GM23338 (cell line): ENCODE data around the gene TCF12. TPM values are rescaled to one million over a fixed set of nuclear protein-coding genes. Genes with fewer than 3 reads are reported as not detected.

Experiments used
- ATAC-seq: fragments of 200-7000 bp; cut with Tn5 transposase; 3 replicates; pipeline ENCODE4 v1.9.1; 2020
- DNase-seq: peaks from one replicate; pipeline ENCODE4 v3.0.0-alpha.2; 2015; ENCODE audit warnings: low spot score
- H2AFZ ChIP-seq: fragments of 200-600 bp; sonication (generic); 2 replicates; pipeline ENCODE4 v1.8.0; 2016; ENCODE audit warnings: antibody characterized with exemption, mild to moderate bottlenecking, moderate library complexity
- H3F3A ChIP-seq: fragments of 200-600 bp; sonication (generic); replicated peaks from 2 replicates; pipeline ENCODE4 v1.8.0; 2017; ENCODE audit warnings: antibody characterized with exemption, mixed run types, low read depth
- H3K27ac ChIP-seq: fragments of 200-600 bp; sonication (generic); 2 replicates; pipeline ENCODE4 v1.6.1; 2016; ENCODE audit warnings: low read depth
- H3K27me3 ChIP-seq: fragments of 200-600 bp; sonication (generic); 2 replicates; pipeline ENCODE4 v1.8.0; 2016; ENCODE audit warnings: mild to moderate bottlenecking, mixed run types, moderate library complexity; ENCODE audit not compliant: insufficient read depth
- H3K36me3 ChIP-seq: fragments of 200-600 bp; sonication (generic); 2 replicates; pipeline ENCODE4 v1.8.0; 2016; ENCODE audit warnings: mild to moderate bottlenecking; ENCODE audit not compliant: insufficient read depth
- H3K4me1 ChIP-seq: fragments of 200-600 bp; sonication (generic); 2 replicates; pipeline ENCODE4 v1.8.0; 2016; ENCODE audit warnings: mild to moderate bottlenecking, moderate library complexity; ENCODE audit not compliant: insufficient read depth
- H3K4me2 ChIP-seq: fragments of 200-600 bp; sonication (generic); 2 replicates; pipeline ENCODE4 v1.7.1; 2017; ENCODE audit warnings: mixed run types
- H3K4me3 ChIP-seq: fragments of 200-600 bp; sonication (generic); 2 replicates; pipeline ENCODE4 v1.6.1; 2016; ENCODE audit warnings: mixed run types
- H3K79me2 ChIP-seq: fragments of 200-600 bp; sonication (generic); replicated peaks from 2 replicates; pipeline ENCODE4 v1.8.0; 2017; ENCODE audit warnings: mild to moderate bottlenecking; ENCODE audit not compliant: insufficient read depth
- H3K9me2 ChIP-seq: fragments of 200-600 bp; sonication (generic); 2 replicates; pipeline ENCODE4 v1.8.0; 2017; ENCODE audit not compliant: insufficient read depth
- H4K20me1 ChIP-seq: fragments of 200-600 bp; sonication (generic); replicated peaks from 2 replicates; pipeline ENCODE4 v1.8.0; 2017; ENCODE audit warnings: mild to moderate bottlenecking; ENCODE audit not compliant: insufficient read depth
- H3K27ac Mint-ChIP-seq: 2 replicates; pipeline ENCODE4 v1.8.0; 2020; ENCODE audit warnings: inconsistent platforms, mild to moderate bottlenecking, moderate library complexity, mixed read lengths
- H3K27me3 Mint-ChIP-seq: 3 replicates; pipeline ENCODE4 v1.8.0; 2022; ENCODE audit warnings: low read depth, mild to moderate bottlenecking, moderate library complexity, mixed read lengths, inconsistent platforms; ENCODE audit not compliant: insufficient read depth, poor library complexity
- H3K36me3 Mint-ChIP-seq: 3 replicates; pipeline ENCODE4 v1.8.0; 2021; ENCODE audit warnings: low read depth, mild to moderate bottlenecking, inconsistent platforms, moderate library complexity, mixed read lengths
- H3K4me1 Mint-ChIP-seq: 3 replicates; pipeline ENCODE4 v1.8.0; 2020; ENCODE audit warnings: mild to moderate bottlenecking, inconsistent platforms, mixed read lengths
- H3K4me3 Mint-ChIP-seq: 3 replicates; pipeline ENCODE4 v1.8.0; 2021; ENCODE audit warnings: moderate library complexity, mild to moderate bottlenecking, inconsistent platforms, mixed read lengths
- H3K9me3 Mint-ChIP-seq: 3 replicates; pipeline ENCODE4 v1.8.0; 2020; ENCODE audit warnings: moderate library complexity, mild to moderate bottlenecking, inconsistent platforms, mixed read lengths
- CTCF ChIP-seq, 2 experiments: fragments of 200-600 bp in 1 of 2; sonication (generic) in 1 of 2; conservative IDR thresholded peaks; 2 replicates each; pipeline versions ENCODE4 v1.5.1 to v1.6.1; 2016 to 2017; ENCODE audit warnings: antibody characterized with exemption in 2 of 2, low read depth in 2 of 2, mild to moderate bottlenecking in 2 of 2, moderate library complexity in 1 of 2
- ETS1 ChIP-seq: IDR thresholded peaks from 2 replicates; pipeline ENCODE4 v1.6.1; 2016; ENCODE audit warnings: antibody characterized with exemption
- EZH2 ChIP-seq: fragments of 200-600 bp; sonication (generic); IDR thresholded peaks from one replicate; pipeline ENCODE4 v1.8.0; 2017; ENCODE audit warnings: antibody characterized with exemption, mild to moderate bottlenecking, low read depth; ENCODE audit not compliant: unreplicated experiment
- EZH2phosphoT487 ChIP-seq: fragments of 200-600 bp; sonication (generic); IDR thresholded peaks from one replicate; pipeline ENCODE4 v1.8.1; 2018; ENCODE audit warnings: antibody characterized with exemption; ENCODE audit not compliant: unreplicated experiment
- JUNB ChIP-seq: IDR thresholded peaks from one replicate; pipeline ENCODE4 v1.6.1; 2016; ENCODE audit warnings: antibody characterized with exemption; ENCODE audit not compliant: unreplicated experiment
- POLR2AphosphoS5 ChIP-seq: IDR thresholded peaks from 2 replicates; pipeline ENCODE4 v1.6.1; 2016; ENCODE audit warnings: antibody characterized with exemption, low read depth
- REST ChIP-seq: IDR thresholded peaks from one replicate; pipeline ENCODE4 v1.6.1; 2018; ENCODE audit warnings: antibody characterized with exemption; ENCODE audit not compliant: unreplicated experiment
- STAT1 ChIP-seq: IDR thresholded peaks from one replicate; pipeline ENCODE4 v1.6.1; 2016; ENCODE audit warnings: antibody characterized with exemption; ENCODE audit not compliant: unreplicated experiment
- ZNF114 ChIP-seq: fragments of 250-450 bp; sonication (Bioruptor Pico); IDR thresholded peaks from 2 replicates; pipeline ENCODE4 v1.5.0; 2020; ENCODE audit warnings: mild to moderate bottlenecking, moderate library complexity
- ZNF331 ChIP-seq: fragments of 250-450 bp; sonication (Bioruptor Pico); IDR thresholded peaks from 2 replicates; pipeline ENCODE4 v1.5.0; 2020; ENCODE audit warnings: low read depth, mild to moderate bottlenecking, moderate library complexity
- ZNF462 ChIP-seq: fragments of 250-450 bp; sonication (Bioruptor Pico); IDR thresholded peaks from 2 replicates; pipeline ENCODE4 v1.5.0; 2020; ENCODE audit warnings: mild to moderate bottlenecking, moderate library complexity
- polyA plus RNA-seq: library from polyadenylated mRNA; unstranded; fragments of >200 nt; fragmentation: Nextera tagmentation; extraction: Ambion mirVana; gene quantifications from 2 replicates; pipeline ENCODE4 v1.2.1, GENCODE V29; 2016
- total RNA-seq: library from RNA; depleted of rRNA; stranded (reverse); fragments of >200 nt; shearing (Covaris generic); gene quantifications from 2 replicates; pipeline ENCODE4 v1.2.3, GENCODE V29; 2014

Gene TCF12
- total and polyA plus RNA-seq, 2 experiments from 2014 or later, result 27.6 to 104 TPM

- Histone ChIP-seq H4K20me1 (no peaks in the 10 kb centered on the region), H3K4me3 (no peak overlapping the region), H3K27ac (no peak overlapping the region), H2AFZ (no peak overlapping the region), H3F3A (peaks cover 4% of the 10 kb centered on the region; the same call in 1 of the 2 replicates), H3K36me3 (no peaks in the 10 kb centered on the region), H3K79me2 (no peaks in the 10 kb centered on the region), H3K9me2 (peaks cover 3% of the 10 kb centered on the region; the same call in 1 of the 2 replicates), H3K4me1 (no peaks in the 10 kb centered on the region), H3K4me2 (no peak overlapping the region), H3K27me3 (no peaks in the 10 kb centered on the region)
- H3K9me3 Mint-ChIP-seq, result no peaks in the 10 kb centered on the region; the same call in 2 of the 3 replicates
- H3K36me3 Mint-ChIP-seq, result no peaks in the 10 kb centered on the region
- H3K4me1 Mint-ChIP-seq, result peaks cover 12% of the 10 kb centered on the region; the same call in 1 of the 3 replicates
- H3K27ac Mint-ChIP-seq, result no peak overlapping the region
- peaks cover 11% of the 10 kb centered on the region for H3K27me3 Mint-ChIP-seq
- TF ChIP-seq ETS1, result no peak
- TF ChIP-seq CTCF (conservative IDR thresholded peaks at IDR 0.05; ENCODE audit: low read depth in 2 of 2), result no peak
- TF ChIP-seq EZH2, result no peak
- TF ChIP-seq REST, result no peak
- TF ChIP-seq STAT1, result no peak
- TF ChIP-seq ZNF114, result no peak
- TF ChIP-seq ZNF331, result no peak
- TF ChIP-seq POLR2AphosphoS5, result no peak
- no peak for TF ChIP-seq JUNB
- no peak for TF ChIP-seq EZH2phosphoT487
- no peak for TF ChIP-seq ZNF462
- no peak for DNase-seq
- H3K4me3 Mint-ChIP-seq, result no peak overlapping the region
- no peak for ATAC-seq
Observed at GRCh38 chr15:57314221-57314620, 395.8 kb downstream of the TCF12 start.
